IPS-18c (cell line): Measurements from ENCODE around the gene LSM14B.
A peak's percentile ranks its signal among the peaks of the same experiment; 100 is the strongest.
"Not testable (repeated sequence)": the region's sequence is repeated elsewhere in the genome, so short reads cannot be mapped to it uniquely, and the experiment has no call there.

Source experiments
- H3K4me3 ChIP-seq: 2 replicates; pipeline ENCODE4 v1.7.0; 2013; ENCODE audit warnings: low read depth, mild to moderate bottlenecking, low read length, moderate library complexity; ENCODE audit not compliant: insufficient read depth
- H3K9me3 ChIP-seq: one replicate; pipeline ENCODE4 v1.6.1; 2013; ENCODE audit warnings: mild to moderate bottlenecking, low read length, moderate library complexity; ENCODE audit not compliant: control insufficient read depth, insufficient read depth

The LSM14B gene

GRCh38 chr20:62121776-62122653, at the start of gene LSM14B:
Gene LSM14B, plus strand, starts transcription at chr20:62122475. Its CDS starts 192 bp downstream, at chr20:62122667.
- peak within 1 kb of the TSS; percentile 78 for H3K4me3 ChIP-seq
- no peaks in the 10 kb centered on the region for H3K9me3 ChIP-seq

- Histone ChIP-seq H3K4me3 (no peak overlapping the region), H3K9me3 (peaks cover 13% of the 10 kb centered on the region)
Measured at GRCh38 chr20:62073323-62073722, 49.0 kb upstream of the LSM14B start.

GRCh38 chr20:62079166-62079565, 43.1 kb upstream of the LSM14B start:
- no peak overlapping the region for H3K4me3 ChIP-seq
- H3K9me3 ChIP-seq: peaks cover 15% of the 10 kb centered on the region

- no peak overlapping the region for H3K4me3 ChIP-seq
- H3K9me3 ChIP-seq: peaks cover 9% of the 10 kb centered on the region
Measured at GRCh38 chr20:62080249-62080990, 41.9 kb upstream of the LSM14B start.

- H3K9me3 ChIP-seq: peaks cover 2% of the 10 kb centered on the region
Measured at GRCh38 chr20:62083312-62083711, 39.0 kb upstream of the LSM14B start.

GRCh38 chr20:62084224-62084623, 38.1 kb upstream of the LSM14B start:
- not testable (repeated sequence) for H3K4me3 ChIP-seq, H3K9me3 ChIP-seq

More at GRCh38 chr20:62083312-62083711, 39.0 kb upstream of the LSM14B start:
- no peak overlapping the region for H3K4me3 ChIP-seq

DNA sequence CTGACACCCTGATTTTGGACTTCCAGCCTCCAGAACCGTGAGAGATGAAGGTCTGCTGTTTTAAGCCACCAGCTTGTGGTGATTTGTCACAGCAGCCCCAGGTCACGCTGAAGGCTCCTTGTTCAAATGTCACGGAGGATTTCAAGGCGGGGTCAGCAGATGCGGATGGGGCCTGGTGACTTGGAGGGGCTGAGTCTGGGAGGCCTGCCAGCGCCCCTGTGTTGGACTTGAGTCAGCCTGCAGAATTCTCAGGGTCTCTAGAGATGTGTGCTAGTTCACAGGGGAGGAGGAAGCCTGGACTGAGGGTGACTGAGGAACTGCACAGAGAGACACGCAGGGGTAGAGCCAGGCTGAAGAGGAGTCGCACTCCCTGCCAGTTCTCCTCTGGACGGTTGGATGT, 37.1 kb upstream of the LSM14B start:
- no peak overlapping the region for H3K4me3 ChIP-seq

GRCh38 chr20:62087227-62087626, 35.0 kb upstream of the LSM14B start:
- Histone ChIP-seq H3K4me3 (no peak overlapping the region), H3K9me3 (no peaks in the 10 kb centered on the region)

More for the DNA sequence above, 37.1 kb upstream of the LSM14B start:
- peaks cover 2% of the 10 kb centered on the region for H3K9me3 ChIP-seq

DNA sequence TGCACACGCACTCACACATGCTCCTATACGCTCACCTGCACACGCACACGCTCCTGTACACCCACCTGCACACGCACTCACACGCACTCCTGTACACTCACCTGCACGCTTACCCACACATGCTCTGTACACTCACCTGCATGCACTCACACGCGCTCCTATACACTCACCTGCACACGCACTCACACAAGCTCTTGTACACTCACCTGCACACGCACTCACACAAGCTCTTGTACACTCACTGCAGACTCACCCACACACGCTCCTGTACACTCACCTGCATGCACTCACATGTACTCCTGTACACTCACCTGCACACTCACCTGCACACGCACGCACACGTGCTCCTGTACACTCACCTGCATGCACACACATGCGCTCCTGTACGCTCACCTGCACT, 34.6 kb upstream of the LSM14B start:
- Histone ChIP-seq H3K9me3 (no peaks in the 10 kb centered on the region), H3K4me3 (no peak overlapping the region)

- H3K4me3 ChIP-seq: no peak overlapping the region
- no peaks in the 10 kb centered on the region for H3K9me3 ChIP-seq
Measured at GRCh38 chr20:62088258-62089127, 33.8 kb upstream of the LSM14B start.

DNA sequence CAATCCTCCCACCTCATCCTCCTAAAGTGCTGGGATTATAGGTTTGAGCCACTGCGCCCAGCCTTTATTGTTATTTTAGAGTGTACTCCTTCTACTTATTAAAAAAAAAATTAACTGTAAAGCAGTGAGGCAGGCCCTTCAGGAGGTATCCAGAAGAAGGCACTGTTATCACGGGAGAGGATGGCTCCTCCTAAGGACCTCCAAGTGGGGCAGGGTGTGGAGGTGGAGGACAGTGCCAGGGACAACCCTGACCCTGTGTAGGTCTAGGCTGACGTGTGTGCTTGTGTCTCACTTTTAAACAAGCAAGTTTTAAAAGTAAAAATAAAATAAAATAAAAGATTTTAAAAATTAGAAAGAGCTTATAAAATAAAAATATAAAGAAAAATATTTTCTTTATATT, 32.9 kb upstream of the LSM14B start:
- Histone ChIP-seq H3K9me3 (no peaks in the 10 kb centered on the region), H3K4me3 (no peak overlapping the region)

DNA sequence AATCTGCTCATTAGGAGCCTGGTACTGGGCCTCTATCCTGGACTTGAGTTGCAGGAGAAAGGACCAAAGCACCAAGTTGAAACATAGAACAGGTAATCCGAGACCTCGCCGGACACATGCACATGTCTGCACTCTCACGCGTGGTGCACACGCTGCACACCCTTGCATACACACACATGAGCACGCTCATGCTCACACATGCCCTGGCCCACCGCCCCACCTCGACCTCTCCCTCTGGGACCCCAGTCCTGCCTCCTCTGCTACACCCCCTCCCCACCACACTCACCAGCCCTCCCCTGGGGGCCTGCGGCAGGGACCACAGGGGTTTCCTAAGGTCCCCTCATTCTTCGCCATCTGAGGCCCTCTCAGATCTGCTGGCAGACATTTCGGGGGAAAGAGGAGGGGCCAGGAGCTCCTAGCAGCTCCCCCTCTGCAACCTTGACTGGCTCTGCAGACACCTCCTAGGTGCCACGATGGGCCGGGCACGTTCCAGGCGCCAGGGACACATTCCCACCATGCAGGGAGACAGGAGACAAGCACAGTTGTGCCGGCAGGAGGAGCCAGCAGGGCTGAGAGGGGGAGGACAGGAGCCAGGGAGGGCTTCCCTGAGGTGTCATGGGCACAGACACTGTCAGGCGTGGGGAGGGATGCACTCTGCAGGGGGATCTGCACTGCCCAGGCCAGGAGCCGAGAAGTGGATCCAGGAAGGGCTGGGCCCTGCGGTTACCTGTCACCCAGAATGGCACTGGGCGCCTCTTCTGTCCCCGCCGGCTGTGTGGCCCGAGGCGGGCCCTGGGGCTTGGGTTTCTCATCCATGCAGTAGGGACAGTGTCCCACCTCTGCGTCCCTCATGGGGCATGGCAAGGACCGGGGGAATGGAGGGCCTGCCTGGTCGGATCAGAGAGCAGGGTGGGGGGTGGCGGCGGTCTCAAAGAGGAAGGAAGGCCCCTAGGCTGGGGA, 25.6 kb upstream of the LSM14B start:
- H3K9me3 ChIP-seq: no peaks in the 10 kb centered on the region
- no peak overlapping the region for H3K4me3 ChIP-seq

DNA sequence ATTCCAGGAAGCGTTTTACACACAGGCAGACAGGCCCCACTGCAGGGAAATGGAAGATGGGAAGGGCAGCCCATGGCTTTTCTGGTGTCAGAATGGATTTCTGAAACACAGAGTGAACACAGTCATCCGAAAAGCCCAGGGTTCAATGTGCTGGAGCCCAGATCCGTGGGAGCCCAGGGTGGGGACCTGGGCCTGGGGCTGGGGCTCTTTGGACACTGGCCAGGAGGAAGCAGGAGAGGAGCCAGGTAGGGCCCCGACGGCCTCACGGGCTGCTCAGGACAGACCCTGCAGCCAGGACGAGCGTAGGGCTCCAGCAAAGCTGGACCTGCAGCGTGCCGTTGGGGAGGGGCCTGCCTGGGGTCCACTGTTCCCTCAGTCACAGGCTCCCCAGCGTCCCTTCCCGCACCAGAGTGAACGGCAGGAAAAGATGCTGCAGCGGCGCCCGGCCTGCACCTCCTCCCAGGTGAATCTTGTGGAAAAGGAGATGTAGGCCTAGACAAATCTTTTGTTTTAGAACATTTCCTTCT, 24.3 kb upstream of the LSM14B start:
- H3K4me3 ChIP-seq: no peak overlapping the region

GRCh38 chr20:62101078-62101477, 21.2 kb upstream of the LSM14B start:
- no peaks in the 10 kb centered on the region for H3K9me3 ChIP-seq
- H3K4me3 ChIP-seq: no peak overlapping the region

More for the DNA sequence above, 24.3 kb upstream of the LSM14B start:
- no peaks in the 10 kb centered on the region for H3K9me3 ChIP-seq

- no peak overlapping the region for H3K4me3 ChIP-seq
- no peaks in the 10 kb centered on the region for H3K9me3 ChIP-seq
Measured at GRCh38 chr20:62103508-62104233, 18.6 kb upstream of the LSM14B start.
